ENCODE data around the gene DDAH1.
"Not testable (repeated sequence)": the region's sequence is repeated elsewhere in the genome, so short reads cannot be mapped to it uniquely, and the experiment has no call there.

Gene DDAH1

GRCh38 chr1:85356130-85356529 lies 108.8 kb downstream of the DDAH1 start:
- DNase-seq = no peak

GRCh38 chr1:85352055-85352454 lies 112.9 kb downstream of the DDAH1 start:
- DNase-seq = no peak

GRCh38 chr1:85351202-85351828 lies 113.6 kb downstream of the DDAH1 start:
- DNase-seq = no peak

- DNase-seq = no peak
These were observed 115.7 kb downstream of the DDAH1 start for GRCh38 chr1:85349224-85349623.

- no peak for DNase-seq
These were observed 117.1 kb downstream of the DDAH1 start for GRCh38 chr1:85347908-85348307.

- not testable (repeated sequence) for DNase-seq
These were observed 117.7 kb downstream of the DDAH1 start for GRCh38 chr1:85347275-85347674.

GRCh38 chr1:85344256-85344694 lies 120.7 kb downstream of the DDAH1 start:
- no peak for DNase-seq

GRCh38 chr1:85343612-85344255 lies 121.2 kb downstream of the DDAH1 start:
- no peak for DNase-seq

GRCh38 chr1:85343213-85343611 lies 121.7 kb downstream of the DDAH1 start:
- no peak for DNase-seq

GRCh38 chr1:85342207-85342606 lies 122.8 kb downstream of the DDAH1 start:
- DNase-seq = no peak

- no peak for DNase-seq
These were observed 124.5 kb downstream of the DDAH1 start for GRCh38 chr1:85340427-85340826.

- DNase-seq = no peak
These were observed 125.1 kb downstream of the DDAH1 start for GRCh38 chr1:85339656-85340399.

GRCh38 chr1:85339089-85339488 lies 125.9 kb downstream of the DDAH1 start:
- no peak for DNase-seq

GRCh38 chr1:85334962-85335361 lies 130.0 kb downstream of the DDAH1 start:
- no peak for DNase-seq

GRCh38 chr1:85333186-85333585 lies 131.8 kb downstream of the DDAH1 start:
- no peak for DNase-seq

GRCh38 chr1:85332575-85332974 lies 132.4 kb downstream of the DDAH1 start:
- no peak for DNase-seq

GRCh38 chr1:85330711-85331290 lies 134.2 kb downstream of the DDAH1 start:
- DNase-seq = no peak

GRCh38 chr1:85330214-85330631 lies 134.7 kb downstream of the DDAH1 start:
- DNase-seq = no peak

GRCh38 chr1:85328713-85329397 lies 136.1 kb downstream of the DDAH1 start:
- DNase-seq = no peak

GRCh38 chr1:85327759-85328158 lies 137.2 kb downstream of the DDAH1 start:
- no peak for DNase-seq

- DNase-seq = no peak
These were observed 138.1 kb downstream of the DDAH1 start for GRCh38 chr1:85326851-85327250.

GRCh38 chr1:85326336-85326735 lies 138.6 kb downstream of the DDAH1 start:
- DNase-seq = no peak

- no peak for DNase-seq
These were observed 139.0 kb downstream of the DDAH1 start for GRCh38 chr1:85325920-85326319.

All from NK-92 treated with Interleukin-12 subunit alpha and Interleukin-12 subunit beta, amount 100 ng/mL, for 24 hours (cell line).